Measurements from ENCODE around the gene BCOR. TPM values are rescaled to one million over a fixed set of nuclear protein-coding genes. Genes with fewer than 3 reads are reported as not detected.
A peak's percentile ranks its signal among the peaks of the same experiment; 100 is the strongest.

The BCOR gene
- total RNA-seq, 1 experiment from 2014 or later: 134 TPM

DNA sequence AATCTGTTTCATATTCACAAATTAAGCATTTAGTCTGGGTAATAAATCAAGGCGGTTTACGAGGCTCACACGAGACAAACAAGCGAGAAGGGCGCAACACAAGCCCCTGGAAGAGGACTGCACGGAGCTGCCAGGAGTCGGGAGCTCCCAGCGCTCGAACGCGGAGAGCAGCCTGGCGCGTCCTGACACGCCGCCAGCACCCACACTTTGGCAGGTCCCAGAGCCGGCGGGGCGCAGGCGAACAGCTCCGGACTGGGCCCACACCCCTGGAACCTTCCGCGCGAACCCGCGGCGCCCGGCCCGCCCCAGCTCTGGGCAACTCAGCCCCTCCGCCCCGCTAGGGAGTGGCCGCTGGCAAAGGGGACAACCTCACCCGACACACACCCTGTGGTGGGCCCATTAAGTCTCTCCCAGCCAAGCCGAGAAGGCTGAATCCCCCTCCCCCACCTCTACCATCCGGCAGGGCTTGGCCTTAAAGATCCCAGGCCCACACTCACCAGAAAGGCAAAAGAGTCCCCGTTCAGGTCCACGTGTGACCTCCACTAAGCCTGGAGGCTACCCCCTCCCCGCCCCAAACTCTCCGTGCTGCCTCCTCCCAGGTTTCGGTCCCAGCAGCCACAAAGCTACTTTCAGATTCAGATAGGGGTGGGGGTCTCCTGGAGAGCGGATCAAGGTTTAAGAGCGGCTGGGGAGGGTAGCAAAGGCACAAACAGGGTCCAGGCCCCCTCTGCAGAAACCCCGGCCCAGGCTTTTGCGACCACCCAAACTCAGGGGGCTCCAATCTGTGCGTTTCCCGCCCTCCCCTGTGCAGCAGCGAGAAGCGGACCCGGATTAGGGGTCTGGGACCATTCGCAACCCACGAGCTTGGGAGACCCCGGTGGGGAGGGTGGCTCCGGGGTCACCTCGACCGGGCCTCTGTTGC is 47.5 kb upstream of the BCOR start:
- no peak overlapping the region for H2AFZ ChIP-seq (ENCODE audit: low read length)
- peak overlapping the region; percentile 78 to 82 for H3K4me3 Mint-ChIP-seq
- H3K4ac ChIP-seq (ENCODE audit: low read depth, low read length): no peak overlapping the region
- no peak overlapping the region for H3K23ac ChIP-seq (ENCODE audit: insufficient read length, low read depth, low read length)
- no peaks in the 10 kb centered on the region for H3K9me3 ChIP-seq (ENCODE audit: control insufficient read depth, low read depth, low read length)
- peaks cover 56 to 72% of the 10 kb centered on the region in 2 experiments for H3K4me1 Mint-ChIP-seq
- peak; percentile 78 for DNase-seq
- no peaks in the 10 kb centered on the region for H3K79me2 ChIP-seq (ENCODE audit: insufficient read depth, low read length)
- no peak overlapping the region for H3K56ac ChIP-seq (ENCODE audit: insufficient read length, low read depth, low read length)
- H2BK120ac ChIP-seq (ENCODE audit: low read depth, low read length, poor library complexity, severe bottlenecking): no peak overlapping the region
- H3K9me3 Mint-ChIP-seq: peaks cover 64 to 67% of the 10 kb centered on the region in 2 experiments
- H4K20me1 ChIP-seq (ENCODE audit: control insufficient read depth, insufficient read depth, insufficient read length): no peaks in the 10 kb centered on the region
- no peak overlapping the region for H2BK5ac ChIP-seq (ENCODE audit: insufficient read length, low read length)
- peaks cover 88% of the 10 kb centered on the region for H3K27me3 Mint-ChIP-seq (ENCODE audit: low read depth)
- no peak overlapping the region for H2BK20ac ChIP-seq (ENCODE audit: low read depth, low read length, poor library complexity, severe bottlenecking)
- H4K5ac ChIP-seq (ENCODE audit: insufficient read length, low read depth, low read length): no peak overlapping the region
- WGBS (ENCODE audit: extremely low coverage, insufficient read length, low lambda C conversion rate): no CpG with 5 or more reads among the region's 54 CpGs
- H3K9ac ChIP-seq (ENCODE audit: extremely low read depth, insufficient read length, low read length): peak overlapping the region; percentile 5
- no peak overlapping the region for H2AK5ac ChIP-seq (ENCODE audit: insufficient read length, low read length)
- no peak overlapping the region for H2BK15ac ChIP-seq (ENCODE audit: low read depth, low read length)
- peaks cover 21% of the 10 kb centered on the region for H3K23me2 ChIP-seq (ENCODE audit: insufficient read length, low read depth, low read length, poor library complexity, severe bottlenecking)
- no peak overlapping the region for H2BK12ac ChIP-seq (ENCODE audit: insufficient read length, low read depth, low read length)
- peak overlapping the region in 1 of 3 experiments; percentile 77; a peak in 1 of 7 replicates for H3K27ac Mint-ChIP-seq
- H3K14ac ChIP-seq (ENCODE audit: insufficient read depth, low read length): peak overlapping the region; percentile 16; the same call in 1 of the 2 replicates
- H3K4me2 ChIP-seq (ENCODE audit: insufficient read depth, insufficient read length, low read length): peak overlapping the region; percentile 63
- no peaks in the 10 kb centered on the region for H3K79me1 ChIP-seq (ENCODE audit: insufficient read depth, low read depth, low read length, poor library complexity, severe bottlenecking)
- no peak overlapping the region for H3K27ac ChIP-seq (ENCODE audit: insufficient read length, low read depth, low read length)
- no peak overlapping the region for H3K18ac ChIP-seq (ENCODE audit: insufficient read length, low read depth, low read length)
- H3T11ph ChIP-seq (ENCODE audit: low read length): no peak overlapping the region
- no peak overlapping the region for H4K8ac ChIP-seq (replicated peaks; ENCODE audit: insufficient read length, low read depth, low read length)
- H3K4me1 ChIP-seq (ENCODE audit: insufficient read depth, low read length): peaks cover 27% of the 10 kb centered on the region; the same call in 1 of the 2 replicates
- no peak overlapping the region for H4K91ac ChIP-seq (ENCODE audit: insufficient read length, low read depth, low read length)
- H3K36me3 Mint-ChIP-seq (ENCODE audit: insufficient read depth in 1 of 3, low read depth in 3 of 3): peaks cover 0 to 8% (median 6%) of the 10 kb centered on the region in 3 experiments; a peak in 5 of 7 replicates
- H3K27me3 ChIP-seq (ENCODE audit: insufficient read depth, low read length): peaks cover 40% of the 10 kb centered on the region
- TF ChIP-seq, protein P1, sequence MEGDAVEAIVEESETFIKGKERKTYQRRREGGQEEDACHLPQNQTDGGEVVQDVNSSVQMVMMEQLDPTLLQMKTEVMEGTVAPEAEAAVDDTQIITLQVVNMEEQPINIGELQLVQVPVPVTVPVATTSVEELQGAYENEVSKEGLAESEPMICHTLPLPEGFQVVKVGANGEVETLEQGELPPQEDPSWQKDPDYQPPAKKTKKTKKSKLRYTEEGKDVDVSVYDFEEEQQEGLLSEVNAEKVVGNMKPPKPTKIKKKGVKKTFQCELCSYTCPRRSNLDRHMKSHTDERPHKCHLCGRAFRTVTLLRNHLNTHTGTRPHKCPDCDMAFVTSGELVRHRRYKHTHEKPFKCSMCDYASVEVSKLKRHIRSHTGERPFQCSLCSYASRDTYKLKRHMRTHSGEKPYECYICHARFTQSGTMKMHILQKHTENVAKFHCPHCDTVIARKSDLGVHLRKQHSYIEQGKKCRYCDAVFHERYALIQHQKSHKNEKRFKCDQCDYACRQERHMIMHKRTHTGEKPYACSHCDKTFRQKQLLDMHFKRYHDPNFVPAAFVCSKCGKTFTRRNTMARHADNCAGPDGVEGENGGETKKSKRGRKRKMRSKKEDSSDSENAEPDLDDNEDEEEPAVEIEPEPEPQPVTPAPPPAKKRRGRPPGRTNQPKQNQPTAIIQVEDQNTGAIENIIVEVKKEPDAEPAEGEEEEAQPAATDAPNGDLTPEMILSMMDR (conservative IDR thresholded peaks at IDR 0.05): no peak

Measured in H9 (cell line).